ENCODE data around the gene AGPAT1. TPM values are rescaled to one million over a fixed set of nuclear protein-coding genes. Genes with fewer than 3 reads are reported as not detected.
"Not testable (repeated sequence)": the region's sequence is repeated elsewhere in the genome, so short reads cannot be mapped to it uniquely, and the experiment has no call there.

AGPAT1 gene
- total RNA-seq, 2 experiments from 2014 or later, result 13.2 to 13.3 TPM

GRCh38 chr6:32213649-32214048 lies 37.8 kb upstream of the AGPAT1 start:
- H3K4me1 ChIP-seq (ENCODE audit: insufficient read depth, low read length), result no peaks in the 10 kb centered on the region
- Mint-ChIP-seq H3K36me3 (ENCODE audit: low read depth) (no peaks in the 10 kb centered on the region), H3K4me3 (no peak overlapping the region), H3K27ac (no peak overlapping the region), H3K27me3 (no peaks in the 10 kb centered on the region), H3K4me1 (ENCODE audit: low read depth) (no peaks in the 10 kb centered on the region), H3K9me3 (no peaks in the 10 kb centered on the region)
- no peaks in the 10 kb centered on the region for H3K9me3 ChIP-seq (ENCODE audit: control insufficient read depth in 1 of 2, insufficient read depth in 1 of 2, low read length in 2 of 2)
- H3K36me3 ChIP-seq (ENCODE audit: insufficient read depth, low read length), result no peaks in the 10 kb centered on the region
- POLR2A ChIA-PET, result no interaction called here
- H3K27me3 ChIP-seq (ENCODE audit: control insufficient read depth in 1 of 2, insufficient read depth in 2 of 2, low read length in 2 of 2), result no peaks in the 10 kb centered on the region
- no peak for ATAC-seq (ENCODE audit: poor library complexity)
- CTCF ChIA-PET, result no interaction called here
- DNase-seq, result no peak
- H3K4me3 ChIP-seq (ENCODE audit: low read length), result no peak overlapping the region
- TF ChIP-seq CTCF (IDR thresholded peaks at IDR 0.05), result no peak
- H3K27ac ChIP-seq (ENCODE audit: low read depth in 1 of 2, low read length in 2 of 2), result no peak overlapping the region
- intact Hi-C loops (cut with DNase I, micrococcal nuclease), result no loop called here

- no peak for TF ChIP-seq CTCF (IDR thresholded peaks at IDR 0.05)
- H3K9me3 ChIP-seq (ENCODE audit: control insufficient read depth in 1 of 2, insufficient read depth in 1 of 2, low read length in 2 of 2), result no peaks in the 10 kb centered on the region
- ChIA-PET POLR2A (no interaction called here), CTCF (no interaction called here)
- H3K4me1 Mint-ChIP-seq (ENCODE audit: low read depth), result no peaks in the 10 kb centered on the region
- no peaks in the 10 kb centered on the region for H3K27me3 ChIP-seq (ENCODE audit: control insufficient read depth in 1 of 2, insufficient read depth in 2 of 2, low read length in 2 of 2)
- no peak overlapping the region for H3K4me3 Mint-ChIP-seq
- no peak overlapping the region for H3K27ac Mint-ChIP-seq
- DNase-seq, result no peak
- H3K36me3 ChIP-seq (ENCODE audit: insufficient read depth, low read length), result no peaks in the 10 kb centered on the region
- H3K27ac ChIP-seq (ENCODE audit: low read depth in 1 of 2, low read length in 2 of 2), result no peak overlapping the region
- no peaks in the 10 kb centered on the region for H3K4me1 ChIP-seq (ENCODE audit: insufficient read depth, low read length)
- intact Hi-C loops (cut with DNase I, micrococcal nuclease), result no loop called here
- no peak for ATAC-seq (ENCODE audit: poor library complexity)
- H3K27me3 Mint-ChIP-seq, result no peaks in the 10 kb centered on the region
- no peaks in the 10 kb centered on the region for H3K9me3 Mint-ChIP-seq
- H3K36me3 Mint-ChIP-seq (ENCODE audit: low read depth), result no peaks in the 10 kb centered on the region
- H3K4me3 ChIP-seq (ENCODE audit: low read length), result no peak overlapping the region
These were observed 36.3 kb upstream of the AGPAT1 start for GRCh38 chr6:32212076-32212760.

GRCh38 chr6:32211432-32211831 lies 35.5 kb upstream of the AGPAT1 start:
- H3K36me3 ChIP-seq (ENCODE audit: insufficient read depth, low read length); H3K4me1 ChIP-seq (ENCODE audit: insufficient read depth, low read length); H3K4me1 Mint-ChIP-seq (ENCODE audit: low read depth); H3K36me3 Mint-ChIP-seq (ENCODE audit: low read depth); POLR2A ChIA-PET; H3K9me3 Mint-ChIP-seq; H3K27me3 ChIP-seq (ENCODE audit: control insufficient read depth in 1 of 2, insufficient read depth in 2 of 2, low read length in 2 of 2); H3K27me3 Mint-ChIP-seq; H3K4me3 ChIP-seq (ENCODE audit: low read length); H3K27ac Mint-ChIP-seq; H3K4me3 Mint-ChIP-seq; DNase-seq; H3K9me3 ChIP-seq (ENCODE audit: control insufficient read depth in 1 of 2, insufficient read depth in 1 of 2, low read length in 2 of 2); H3K27ac ChIP-seq (ENCODE audit: low read depth in 1 of 2, low read length in 2 of 2); ATAC-seq (ENCODE audit: poor library complexity); CTCF ChIA-PET; intact Hi-C loops (cut with DNase I, micrococcal nuclease): not testable (repeated sequence)

GRCh38 chr6:32210191-32210601 lies 34.3 kb upstream of the AGPAT1 start:
- Mint-ChIP-seq H3K9me3 (no peaks in the 10 kb centered on the region), H3K27ac (no peak overlapping the region)

More at GRCh38 chr6:32210191-32210601, 34.3 kb upstream of the AGPAT1 start:
- Histone ChIP-seq H3K4me3 (ENCODE audit: low read length) (no peak overlapping the region), H3K27me3 (ENCODE audit: control insufficient read depth in 1 of 2, insufficient read depth in 2 of 2, low read length in 2 of 2) (no peaks in the 10 kb centered on the region), H3K36me3 (ENCODE audit: insufficient read depth, low read length) (no peaks in the 10 kb centered on the region), H3K4me1 (ENCODE audit: insufficient read depth, low read length) (no peaks in the 10 kb centered on the region), H3K9me3 (ENCODE audit: control insufficient read depth in 1 of 2, insufficient read depth in 1 of 2, low read length in 2 of 2) (no peaks in the 10 kb centered on the region), H3K27ac (ENCODE audit: low read depth in 1 of 2, low read length in 2 of 2) (no peak overlapping the region)
- Mint-ChIP-seq H3K36me3 (ENCODE audit: low read depth) (no peaks in the 10 kb centered on the region), H3K27me3 (no peaks in the 10 kb centered on the region), H3K4me3 (no peak overlapping the region), H3K4me1 (ENCODE audit: low read depth) (no peaks in the 10 kb centered on the region)
- POLR2A ChIA-PET, result no interaction called here
- no peak for ATAC-seq (ENCODE audit: poor library complexity)
- no peak for DNase-seq
- CTCF ChIA-PET, result no interaction called here
- intact Hi-C loops (cut with DNase I, micrococcal nuclease), result no loop called here
- TF ChIP-seq CTCF (IDR thresholded peaks at IDR 0.05), result no peak

Data from CD4-positive, alpha-beta T cell (primary cell).